Heart left ventricle (tissue), 13 donors: ENCODE results near the gene ITPR2.

Experiments used
- CTCF ChIP-seq, 12 donors: fragments of 200-600 bp; sonication (generic) in 4 of 12; IDR thresholded peaks; one replicate each; pipeline versions ENCODE4 v1.5.0 to v1.8.0; 2018 to 2022; ENCODE audit warnings: antibody characterized with exemption in 12 of 12, mild to moderate bottlenecking in 5 of 12
- POLR2A ChIP-seq, 2 donors: fragments of 450-650 bp; IDR thresholded peaks; one replicate each; pipeline ENCODE4 v1.6.1; 2017; ENCODE audit warnings: antibody characterized with exemption in 2 of 2, mild to moderate bottlenecking in 2 of 2, moderate library complexity in 2 of 2
- donor health status: ischemic (EF 13 %, LVEDD 7.1; RV severe dilation, severe dysfunction).
- donor health status: DM: no; HTN: yes; CAD: no.
- donor health status: DM: no; HTN: no; CAD: no.
- donor health status: ischemic (EF 25% LVEDD 6.9; RV normal size, moderate dysfunction).
- donor health status: ischemic (EF 25% LVEDD 5.7; RV mildly dilated, moderate dysfunction).
- donor health status: ischemic (EF 35%, LVEDD 5.7; RV mildly dilated, moderate dysfunction).
- donor health status: nonischemic (EF 11% LVEDD 7.7; RV severe dilation, severe dysfunction).
- donor health status: DM: yes; HTN: yes; CAD: no.
- donor health status: PGD.
- donor health status: ischemic (EF 29% LVEDD 5.4; RV normal size, mild dysfunction).
- donor health status: nonischemic (EF 23%, LVEDD 6.1; RV moderate dilation, normal function).

- no peak for TF ChIP-seq POLR2A (IDR thresholded peaks at IDR 0.05)
- no peak for TF ChIP-seq CTCF (IDR thresholded peaks at IDR 0.05)
Measured at GRCh38 chr12:26290565-26290964, 542.4 kb downstream of the ITPR2 start.
